ENCODE measurements around the gene PHLDB3. TPM values are rescaled to one million over a fixed set of nuclear protein-coding genes. Genes with fewer than 3 reads are reported as not detected.

The PHLDB3 gene
- total RNA-seq, 1 donor from 2014 or later, result 23.4 TPM

GRCh38 chr19:43463381-43464133 is 41.0 kb downstream of the PHLDB3 start:
- Mint-ChIP-seq H3K27ac (peak overlapping the region; percentile 87), H3K4me1 (ENCODE audit: low read depth) (no peaks in the 10 kb centered on the region), H3K9me3 (ENCODE audit: low read depth) (no peaks in the 10 kb centered on the region)

GRCh38 chr19:43462785-43463380 is 41.7 kb downstream of the PHLDB3 start:
- no peak for DNase-seq (ENCODE audit: low spot score, unreplicated experiment)
- TF ChIP-seq CTCF (IDR thresholded peaks at IDR 0.05; ENCODE audit: unreplicated experiment), result no peak
- Mint-ChIP-seq H3K36me3 (ENCODE audit: insufficient read depth) (peaks cover 1% of the 10 kb centered on the region), H3K27ac (no peak overlapping the region), H3K27me3 (peaks cover 56% of the 10 kb centered on the region), H3K4me1 (ENCODE audit: low read depth) (no peaks in the 10 kb centered on the region), H3K4me3 (ENCODE audit: low read depth) (peak overlapping the region; percentile 85), H3K9me3 (ENCODE audit: low read depth) (no peaks in the 10 kb centered on the region)

More at GRCh38 chr19:43463381-43464133, 41.0 kb downstream of the PHLDB3 start:
- peaks cover 61% of the 10 kb centered on the region for H3K27me3 Mint-ChIP-seq
- peak overlapping the region; percentile 85 for H3K4me3 Mint-ChIP-seq (ENCODE audit: low read depth)
- H3K36me3 Mint-ChIP-seq (ENCODE audit: insufficient read depth), result peaks cover 1% of the 10 kb centered on the region
- no peak for TF ChIP-seq CTCF (IDR thresholded peaks at IDR 0.05; ENCODE audit: unreplicated experiment)
- DNase-seq (ENCODE audit: low spot score, unreplicated experiment), result peak; percentile 91

GRCh38 chr19:43462383-43462782 is 42.2 kb downstream of the PHLDB3 start:
- no peak for DNase-seq (ENCODE audit: low spot score, unreplicated experiment)
- Mint-ChIP-seq H3K4me3 (ENCODE audit: low read depth) (no peak overlapping the region), H3K27me3 (peaks cover 58% of the 10 kb centered on the region), H3K27ac (no peak overlapping the region), H3K9me3 (ENCODE audit: low read depth) (no peaks in the 10 kb centered on the region), H3K4me1 (ENCODE audit: low read depth) (no peaks in the 10 kb centered on the region), H3K36me3 (ENCODE audit: insufficient read depth) (peaks cover 1% of the 10 kb centered on the region)
- TF ChIP-seq CTCF (IDR thresholded peaks at IDR 0.05; ENCODE audit: unreplicated experiment), result no peak

- Mint-ChIP-seq H3K9me3 (ENCODE audit: low read depth) (no peaks in the 10 kb centered on the region), H3K27me3 (peaks cover 57% of the 10 kb centered on the region), H3K36me3 (ENCODE audit: insufficient read depth) (peaks cover 1% of the 10 kb centered on the region), H3K4me1 (ENCODE audit: low read depth) (no peaks in the 10 kb centered on the region), H3K27ac (no peak overlapping the region), H3K4me3 (ENCODE audit: low read depth) (no peak overlapping the region)
- TF ChIP-seq CTCF (IDR thresholded peaks at IDR 0.05; ENCODE audit: unreplicated experiment), result no peak
- no peak for DNase-seq (ENCODE audit: low spot score, unreplicated experiment)
Measured at GRCh38 chr19:43461303-43461702, 43.2 kb downstream of the PHLDB3 start.

GRCh38 chr19:43460362-43461016 is 44.1 kb downstream of the PHLDB3 start:
- H3K27me3 Mint-ChIP-seq, result peaks cover 55% of the 10 kb centered on the region
- peaks cover 4% of the 10 kb centered on the region for H3K4me1 Mint-ChIP-seq (ENCODE audit: low read depth)

More at GRCh38 chr19:43460362-43461016, 44.1 kb downstream of the PHLDB3 start:
- Mint-ChIP-seq H3K27ac (no peak overlapping the region), H3K4me3 (ENCODE audit: low read depth) (no peak overlapping the region), H3K36me3 (ENCODE audit: insufficient read depth) (peaks cover 1% of the 10 kb centered on the region), H3K9me3 (ENCODE audit: low read depth) (no peaks in the 10 kb centered on the region)
- no peak for DNase-seq (ENCODE audit: low spot score, unreplicated experiment)
- no peak for TF ChIP-seq CTCF (IDR thresholded peaks at IDR 0.05; ENCODE audit: unreplicated experiment)

Data from progenitor cell of endocrine pancreas (in vitro differentiated cells).